Vagina (tissue), 2 donors: ENCODE measurements around the gene IER5L. TPM values are rescaled to one million over a fixed set of nuclear protein-coding genes. Genes with fewer than 3 reads are reported as not detected.

Experiments used
- DNase-seq, 2 donors: peaks; one replicate each; pipeline ENCODE4 v3.0.0-alpha.2; 2017; ENCODE audit errors: extremely low spot score in 2 of 2
- H3K27ac ChIP-seq: fragments of 200-600 bp; sonication (generic); one replicate; pipeline ENCODE4 v1.5.1; 2019
- H3K27me3 ChIP-seq: fragments of 200-600 bp; sonication (generic); one replicate; pipeline ENCODE4 v1.5.1; 2019
- H3K36me3 ChIP-seq, 2 donors: fragments of 200-600 bp; sonication (generic); one replicate each; pipeline ENCODE4 v1.5.1; 2017 to 2019
- H3K4me1 ChIP-seq: fragments of 200-600 bp; sonication (generic); one replicate; pipeline ENCODE4 v1.5.1; 2019
- H3K4me3 ChIP-seq, 2 donors: fragments of 200-600 bp; sonication (generic); 1 replicate in 1 of 2; 2 replicates in 1 of 2; pipeline ENCODE4 v1.5.1; 2016 to 2019
- H3K9me3 ChIP-seq: fragments of 200-600 bp; sonication (generic); one replicate; pipeline ENCODE4 v1.5.1; 2019
- POLR2A ChIP-seq, 2 donors: fragments of 450-650 bp; IDR thresholded peaks; one replicate each; pipeline ENCODE4 v1.6.1; 2017; ENCODE audit warnings: antibody characterized with exemption in 2 of 2, mild to moderate bottlenecking in 2 of 2, moderate library complexity in 2 of 2
- POLR2AphosphoS5 ChIP-seq, 2 donors: sonication (generic); formaldehyde crosslinking; IDR thresholded peaks; one replicate each; pipeline ENCODE4 v1.9.0; 2017; ENCODE audit warnings: antibody characterized with exemption in 2 of 2, mild to moderate bottlenecking in 2 of 2, low read depth in 1 of 2; ENCODE audit not compliant: insufficient read depth in 1 of 2
- intact Hi-C: fragments of 100-400 bp; cut with DNase I; formaldehyde crosslinking; loops from one replicate; pipeline ENCODE4 v1.15.1; 2023
- total RNA-seq: library from RNA; depleted of rRNA; stranded (reverse); fragments of >200 nt; gene quantifications from one replicate; pipeline ENCODE4 v1.2.3, GENCODE V29; 2016
- TF ChIP-seq, protein P1 (sequence below), 3 experiments: fragments of 450-650 bp in 2 of 3; fragments of 200-600 bp in 1 of 3; sonication (generic) in 1 of 3; IDR thresholded peaks; one replicate each; pipeline ENCODE4 v1.5.1; 2017 to 2019; ENCODE audit warnings: antibody characterized with exemption in 3 of 3, mild to moderate bottlenecking in 2 of 3, moderate library complexity in 2 of 3

Gene IER5L
- total RNA-seq, 1 donor from 2014 or later: 34.4 TPM

DNA sequence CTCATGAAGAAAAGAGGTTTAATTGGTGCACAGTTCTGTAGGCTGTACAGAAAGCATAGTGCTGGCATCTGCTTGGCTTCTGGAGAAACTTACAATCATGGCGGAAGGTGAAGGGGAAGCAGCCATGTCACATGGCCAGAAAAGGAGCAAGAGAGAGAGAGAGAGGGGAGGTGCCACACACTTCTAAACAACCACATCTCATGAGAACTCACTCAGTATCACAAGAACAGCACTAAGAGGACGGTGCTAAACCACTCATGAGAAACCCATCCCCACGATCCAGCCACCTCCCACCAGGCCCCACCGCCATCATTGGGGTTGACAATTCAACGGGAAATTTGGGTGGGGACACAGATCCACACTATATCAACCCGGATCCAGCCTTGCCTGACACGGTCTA, 28.8 kb upstream of the IER5L start:
- TF ChIP-seq POLR2AphosphoS5 (IDR thresholded peaks at IDR 0.05; ENCODE audit: insufficient read depth in 1 of 2, low read depth in 1 of 2): no peak
- TF ChIP-seq, protein P1, sequence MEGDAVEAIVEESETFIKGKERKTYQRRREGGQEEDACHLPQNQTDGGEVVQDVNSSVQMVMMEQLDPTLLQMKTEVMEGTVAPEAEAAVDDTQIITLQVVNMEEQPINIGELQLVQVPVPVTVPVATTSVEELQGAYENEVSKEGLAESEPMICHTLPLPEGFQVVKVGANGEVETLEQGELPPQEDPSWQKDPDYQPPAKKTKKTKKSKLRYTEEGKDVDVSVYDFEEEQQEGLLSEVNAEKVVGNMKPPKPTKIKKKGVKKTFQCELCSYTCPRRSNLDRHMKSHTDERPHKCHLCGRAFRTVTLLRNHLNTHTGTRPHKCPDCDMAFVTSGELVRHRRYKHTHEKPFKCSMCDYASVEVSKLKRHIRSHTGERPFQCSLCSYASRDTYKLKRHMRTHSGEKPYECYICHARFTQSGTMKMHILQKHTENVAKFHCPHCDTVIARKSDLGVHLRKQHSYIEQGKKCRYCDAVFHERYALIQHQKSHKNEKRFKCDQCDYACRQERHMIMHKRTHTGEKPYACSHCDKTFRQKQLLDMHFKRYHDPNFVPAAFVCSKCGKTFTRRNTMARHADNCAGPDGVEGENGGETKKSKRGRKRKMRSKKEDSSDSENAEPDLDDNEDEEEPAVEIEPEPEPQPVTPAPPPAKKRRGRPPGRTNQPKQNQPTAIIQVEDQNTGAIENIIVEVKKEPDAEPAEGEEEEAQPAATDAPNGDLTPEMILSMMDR (IDR thresholded peaks at IDR 0.05): no peak
- TF ChIP-seq POLR2A (IDR thresholded peaks at IDR 0.05): no peak
- intact Hi-C loops: no loop called here
- no peaks in the 10 kb centered on the region for H3K27me3 ChIP-seq
- H3K4me1 ChIP-seq: peaks cover 8% of the 10 kb centered on the region
- H3K27ac ChIP-seq: no peak overlapping the region
- H3K4me3 ChIP-seq: no peak overlapping the region
- no peaks in the 10 kb centered on the region for H3K9me3 ChIP-seq
- no peaks in the 10 kb centered on the region for H3K36me3 ChIP-seq
- DNase-seq: no peak

DNA sequence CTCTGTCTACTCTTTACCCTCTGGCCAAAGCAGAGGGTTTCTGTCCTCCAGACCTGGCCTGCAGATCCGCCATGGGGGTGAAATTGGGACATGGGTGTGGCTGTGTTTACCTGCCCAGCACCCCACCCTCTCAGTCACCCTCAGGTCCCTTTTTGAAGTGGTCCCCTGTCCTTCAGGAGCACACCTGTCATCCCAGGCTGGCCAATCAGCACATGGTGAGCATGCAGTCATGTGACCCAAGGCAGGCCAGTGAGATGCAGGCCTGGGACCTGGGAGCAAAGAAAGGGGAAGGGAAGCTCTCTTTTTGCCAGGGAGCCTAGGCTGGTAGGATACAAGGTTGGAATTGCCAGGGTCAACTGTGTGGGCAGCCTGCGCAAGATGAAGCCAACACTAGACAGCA, 28.3 kb upstream of the IER5L start:
- no peak overlapping the region for H3K27ac ChIP-seq
- intact Hi-C loops: no loop called here
- peaks cover 8% of the 10 kb centered on the region for H3K4me1 ChIP-seq
- no peaks in the 10 kb centered on the region for H3K36me3 ChIP-seq
- DNase-seq: no peak
- TF ChIP-seq POLR2AphosphoS5 (IDR thresholded peaks at IDR 0.05; ENCODE audit: insufficient read depth in 1 of 2, low read depth in 1 of 2) (no peak), POLR2A (IDR thresholded peaks at IDR 0.05) (no peak)
- TF ChIP-seq, protein P1 (IDR thresholded peaks at IDR 0.05): no peak
- no peak overlapping the region for H3K4me3 ChIP-seq
- H3K9me3 ChIP-seq: no peaks in the 10 kb centered on the region
- H3K27me3 ChIP-seq: no peaks in the 10 kb centered on the region

DNA sequence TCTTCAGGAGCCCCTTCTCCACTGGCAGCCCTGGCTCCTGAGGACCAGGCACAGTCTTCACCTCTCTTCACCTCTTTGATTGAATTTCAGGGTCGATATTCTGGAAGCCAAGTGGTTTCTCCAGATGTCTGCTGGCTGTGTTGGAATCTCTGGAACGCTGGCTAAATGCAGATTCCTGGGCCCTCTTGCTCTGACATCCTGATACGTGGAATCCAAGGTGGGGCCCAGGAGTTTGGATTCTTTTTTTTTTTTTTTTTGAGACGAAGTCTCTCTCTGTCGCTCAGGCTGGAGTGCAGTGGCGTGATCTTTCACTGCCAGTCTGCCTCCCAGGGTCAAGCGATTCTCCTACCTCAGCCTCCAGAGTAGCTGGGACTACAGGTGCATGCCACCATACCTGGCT, 26.8 kb upstream of the IER5L start:
- intact Hi-C loops: no loop called here
- no peak overlapping the region for H3K27ac ChIP-seq

DNA sequence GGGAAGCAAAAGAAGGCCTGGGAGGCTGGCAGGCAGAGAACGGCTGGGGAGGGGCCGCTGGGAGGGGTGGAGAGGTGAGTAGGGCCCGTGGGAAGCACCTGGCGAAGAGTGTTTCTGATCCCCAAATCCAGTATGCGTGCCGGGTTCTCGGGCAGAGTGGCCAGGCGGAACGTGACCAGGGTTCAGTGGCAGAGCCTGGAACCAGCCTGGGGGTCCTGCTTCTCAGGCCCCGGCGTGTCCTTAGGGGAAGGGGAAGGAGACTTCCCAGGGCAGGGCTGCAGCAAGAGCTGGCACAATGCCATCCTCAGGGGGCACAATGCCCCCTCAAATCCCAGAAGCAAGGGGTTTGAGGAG, 25.5 kb upstream of the IER5L start:
- Histone ChIP-seq H3K4me1 (peaks cover 14% of the 10 kb centered on the region), H3K27ac (peak overlapping the region; percentile 93), H3K4me3 (peak overlapping the region; percentile 60 to 86), H3K27me3 (no peaks in the 10 kb centered on the region), H3K36me3 (no peaks in the 10 kb centered on the region), H3K9me3 (no peaks in the 10 kb centered on the region)
- TF ChIP-seq POLR2AphosphoS5 (IDR thresholded peaks at IDR 0.05; ENCODE audit: insufficient read depth in 1 of 2, low read depth in 1 of 2) (no peak), POLR2A (IDR thresholded peaks at IDR 0.05) (no peak)
- TF ChIP-seq, protein P1 (IDR thresholded peaks at IDR 0.05): no peak
- intact Hi-C loops: no loop called here
- no peak for DNase-seq

More for the DNA sequence above, 26.8 kb upstream of the IER5L start:
- Histone ChIP-seq H3K9me3 (no peaks in the 10 kb centered on the region), H3K27me3 (no peaks in the 10 kb centered on the region), H3K4me3 (no peak overlapping the region), H3K36me3 (no peaks in the 10 kb centered on the region), H3K4me1 (peaks cover 8% of the 10 kb centered on the region)
- DNase-seq: no peak
- no peak for TF ChIP-seq POLR2A (IDR thresholded peaks at IDR 0.05)
- no peak for TF ChIP-seq POLR2AphosphoS5 (IDR thresholded peaks at IDR 0.05; ENCODE audit: insufficient read depth in 1 of 2, low read depth in 1 of 2)
- TF ChIP-seq, protein P1 (IDR thresholded peaks at IDR 0.05): no peak

DNA sequence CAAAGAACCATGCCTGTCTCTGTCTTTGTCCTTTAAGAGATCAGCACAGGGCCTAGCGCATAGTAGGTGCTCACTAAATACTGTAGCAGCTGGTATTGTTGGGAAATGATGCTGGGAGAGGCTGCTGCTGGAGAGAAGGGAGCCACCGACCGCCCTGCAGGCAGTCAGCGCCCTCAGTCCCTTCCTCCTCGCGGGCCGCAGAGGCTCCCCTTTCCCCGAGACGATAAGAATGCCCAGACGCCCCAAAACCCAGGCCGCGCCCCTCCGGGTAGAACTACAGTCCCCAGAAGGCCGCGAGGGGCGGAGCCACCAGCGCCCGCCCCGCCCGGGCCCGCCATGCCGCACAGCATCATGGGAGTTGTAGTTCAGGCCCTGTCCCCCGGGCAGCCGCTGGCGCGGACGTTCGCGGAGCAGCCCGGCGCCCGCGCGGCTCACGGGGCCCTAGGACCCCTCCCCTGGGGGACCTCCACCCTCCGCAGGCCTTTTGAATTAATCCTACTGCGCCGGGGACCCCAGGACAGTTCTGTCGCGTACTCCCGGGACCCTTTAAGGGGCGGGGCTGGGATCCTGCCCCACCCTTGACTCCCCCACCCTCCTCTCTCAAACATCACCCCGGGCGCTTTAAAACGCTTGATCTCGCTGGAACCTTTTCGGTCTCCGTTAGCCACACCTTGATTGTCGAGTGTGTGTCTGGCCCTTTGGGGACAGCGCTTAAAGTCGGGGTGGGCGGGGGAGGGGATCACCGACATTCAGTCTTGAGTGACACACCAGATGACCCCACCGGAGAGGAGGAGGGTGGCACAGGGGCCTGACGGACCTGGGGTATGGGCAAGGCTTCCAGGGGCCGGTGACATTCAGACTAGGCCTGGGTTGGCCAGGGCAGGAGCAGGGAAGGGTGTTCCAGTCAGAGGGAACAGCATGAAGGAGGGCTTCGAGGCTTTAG, 24.8 kb upstream of the IER5L start:
- intact Hi-C loops: no loop called here
- no peaks in the 10 kb centered on the region for H3K9me3 ChIP-seq
- no peak for DNase-seq
- peak overlapping the region; percentile 60 to 86 for H3K4me3 ChIP-seq
- TF ChIP-seq POLR2AphosphoS5 (IDR thresholded peaks at IDR 0.05; ENCODE audit: insufficient read depth in 1 of 2, low read depth in 1 of 2) (peak; percentile 55 to 84), POLR2A (IDR thresholded peaks at IDR 0.05) (peak in 1 of 2 donors; percentile 66)
- TF ChIP-seq, protein P1 (IDR thresholded peaks at IDR 0.05): no peak
- peak overlapping the region; percentile 93 for H3K27ac ChIP-seq
- no peaks in the 10 kb centered on the region for H3K27me3 ChIP-seq
- peaks cover 20% of the 10 kb centered on the region for H3K4me1 ChIP-seq
- H3K36me3 ChIP-seq: no peaks in the 10 kb centered on the region
